ENCODE results near the gene LRRC14B.

Gene LRRC14B

DNA sequence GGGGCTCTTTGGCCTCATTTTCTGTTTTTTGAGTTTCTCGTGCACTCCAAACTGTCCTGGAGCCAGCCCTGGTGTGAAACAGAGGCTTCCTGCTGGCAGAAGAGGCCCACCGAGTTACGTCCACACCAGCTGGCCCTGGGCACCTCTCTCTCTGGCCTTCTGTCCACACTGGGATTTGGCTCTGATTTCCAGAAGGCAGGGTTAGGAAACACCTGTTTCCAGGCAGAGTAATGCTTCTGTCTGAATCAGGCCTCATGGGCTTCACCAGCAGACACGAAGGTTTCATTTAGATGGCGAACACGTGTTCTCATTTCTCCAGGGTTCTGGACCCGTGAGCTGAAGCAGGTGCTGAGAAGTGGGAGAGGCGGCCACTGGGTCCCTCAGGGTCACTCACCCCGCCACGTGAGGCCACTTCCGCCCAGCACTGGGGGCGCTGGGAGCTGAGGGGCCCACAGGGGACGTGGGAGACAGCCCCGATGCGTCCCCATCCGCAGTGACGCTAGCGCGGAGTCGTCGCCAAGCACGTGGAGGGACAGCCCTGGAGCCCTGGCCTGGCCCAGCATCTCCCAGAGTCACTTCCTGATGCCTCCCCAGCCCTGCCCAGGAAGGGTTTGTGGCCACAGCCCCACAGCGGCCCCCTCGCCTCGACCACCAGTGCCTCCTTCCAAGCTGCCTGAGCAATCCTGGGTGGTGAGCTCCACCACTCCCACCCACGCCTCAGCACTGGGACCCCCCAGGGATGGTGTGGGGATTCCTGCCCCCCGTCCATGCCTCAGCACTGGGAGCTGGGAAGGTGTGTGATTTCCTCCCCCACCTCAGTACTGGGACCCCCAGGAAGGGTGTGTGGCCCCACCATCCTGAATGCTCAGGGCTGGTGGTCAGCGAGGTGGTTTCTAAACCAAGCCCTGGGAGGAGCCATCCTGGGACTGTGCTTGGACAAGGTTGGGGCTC is 4.9 kb upstream of the LRRC14B start:
- ChIA-PET CTCF (interaction anchor here (0.6 kb wide), 2 partner anchors 14 to 160 kb away, joined by 3 to 5 read pairs; no protein-coding TSS in a partner anchor), POLR2A (no interaction called here)
- H3K27ac ChIP-seq (ENCODE audit: extremely low read depth, low read depth, low read length), result no peak overlapping the region

GRCh38 chr5:187042-187431 is 4.3 kb upstream of the LRRC14B start:
- TF ChIP-seq, protein P1, sequence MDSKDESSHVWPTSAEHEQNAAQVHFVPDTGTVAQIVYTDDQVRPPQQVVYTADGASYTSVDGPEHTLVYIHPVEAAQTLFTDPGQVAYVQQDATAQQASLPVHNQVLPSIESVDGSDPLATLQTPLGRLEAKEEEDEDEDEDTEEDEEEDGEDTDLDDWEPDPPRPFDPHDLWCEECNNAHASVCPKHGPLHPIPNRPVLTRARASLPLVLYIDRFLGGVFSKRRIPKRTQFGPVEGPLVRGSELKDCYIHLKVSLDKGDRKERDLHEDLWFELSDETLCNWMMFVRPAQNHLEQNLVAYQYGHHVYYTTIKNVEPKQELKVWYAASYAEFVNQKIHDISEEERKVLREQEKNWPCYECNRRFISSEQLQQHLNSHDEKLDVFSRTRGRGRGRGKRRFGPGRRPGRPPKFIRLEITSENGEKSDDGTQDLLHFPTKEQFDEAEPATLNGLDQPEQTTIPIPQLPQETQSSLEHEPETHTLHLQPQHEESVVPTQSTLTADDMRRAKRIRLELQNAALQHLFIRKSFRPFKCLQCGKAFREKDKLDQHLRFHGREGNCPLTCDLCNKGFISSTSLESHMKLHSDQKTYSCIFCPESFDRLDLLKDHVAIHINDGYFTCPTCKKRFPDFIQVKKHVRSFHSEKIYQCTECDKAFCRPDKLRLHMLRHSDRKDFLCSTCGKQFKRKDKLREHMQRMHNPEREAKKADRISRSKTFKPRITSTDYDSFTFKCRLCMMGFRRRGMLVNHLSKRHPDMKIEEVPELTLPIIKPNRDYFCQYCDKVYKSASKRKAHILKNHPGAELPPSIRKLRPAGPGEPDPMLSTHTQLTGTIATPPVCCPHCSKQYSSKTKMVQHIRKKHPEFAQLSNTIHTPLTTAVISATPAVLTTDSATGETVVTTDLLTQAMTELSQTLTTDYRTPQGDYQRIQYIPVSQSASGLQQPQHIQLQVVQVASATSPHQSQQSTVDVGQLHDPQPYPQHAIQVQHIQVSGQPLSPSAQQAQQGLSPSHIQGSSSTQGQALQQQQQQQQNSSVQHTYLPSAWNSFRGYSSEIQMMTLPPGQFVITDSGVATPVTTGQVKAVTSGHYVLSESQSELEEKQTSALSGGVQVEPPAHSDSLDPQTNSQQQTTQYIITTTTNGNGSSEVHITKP (tag by site-specific recombination; IDR thresholded peaks at IDR 0.05), result no peak
- no peak for TF ChIP-seq ZNF677 (tag by site-specific recombination; IDR thresholded peaks at IDR 0.05)
- TF ChIP-seq ZNF221 (tag by site-specific recombination; IDR thresholded peaks at IDR 0.05; ENCODE audit: borderline replicate concordance), result no peak
- TF ChIP-seq, protein P2, sequence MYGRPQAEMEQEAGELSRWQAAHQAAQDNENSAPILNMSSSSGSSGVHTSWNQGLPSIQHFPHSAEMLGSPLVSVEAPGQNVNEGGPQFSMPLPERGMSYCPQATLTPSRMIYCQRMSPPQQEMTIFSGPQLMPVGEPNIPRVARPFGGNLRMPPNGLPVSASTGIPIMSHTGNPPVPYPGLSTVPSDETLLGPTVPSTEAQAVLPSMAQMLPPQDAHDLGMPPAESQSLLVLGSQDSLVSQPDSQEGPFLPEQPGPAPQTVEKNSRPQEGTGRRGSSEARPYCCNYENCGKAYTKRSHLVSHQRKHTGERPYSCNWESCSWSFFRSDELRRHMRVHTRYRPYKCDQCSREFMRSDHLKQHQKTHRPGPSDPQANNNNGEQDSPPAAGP (tag by site-specific recombination; IDR thresholded peaks at IDR 0.05), result no peak
- TF ChIP-seq ZFP41 (tag by site-specific recombination; IDR thresholded peaks at IDR 0.05; ENCODE audit: borderline replicate concordance), result no peak
- TF ChIP-seq, protein P3, sequence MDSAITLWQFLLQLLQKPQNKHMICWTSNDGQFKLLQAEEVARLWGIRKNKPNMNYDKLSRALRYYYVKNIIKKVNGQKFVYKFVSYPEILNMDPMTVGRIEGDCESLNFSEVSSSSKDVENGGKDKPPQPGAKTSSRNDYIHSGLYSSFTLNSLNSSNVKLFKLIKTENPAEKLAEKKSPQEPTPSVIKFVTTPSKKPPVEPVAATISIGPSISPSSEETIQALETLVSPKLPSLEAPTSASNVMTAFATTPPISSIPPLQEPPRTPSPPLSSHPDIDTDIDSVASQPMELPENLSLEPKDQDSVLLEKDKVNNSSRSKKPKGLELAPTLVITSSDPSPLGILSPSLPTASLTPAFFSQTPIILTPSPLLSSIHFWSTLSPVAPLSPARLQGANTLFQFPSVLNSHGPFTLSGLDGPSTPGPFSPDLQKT (IDR thresholded peaks at IDR 0.05; ENCODE audit: borderline replicate concordance, low read depth, low read length), result no peak
- no peak for TF ChIP-seq MYNN (tag by site-specific recombination; IDR thresholded peaks at IDR 0.05; ENCODE audit: borderline replicate concordance)
- TF ChIP-seq ZNF544 (tag by site-specific recombination; IDR thresholded peaks at IDR 0.05), result no peak
- no peak for TF ChIP-seq ZNF335 (tag by site-specific recombination; conservative IDR thresholded peaks at IDR 0.05)
- Histone ChIP-seq H3K27ac (ENCODE audit: extremely low read depth, low read depth, low read length) (no peak overlapping the region), H3K4me1 (ENCODE audit: control insufficient read depth, insufficient read depth, low read length) (peaks cover 4% of the 10 kb centered on the region), H3K9me3 (ENCODE audit: control insufficient read depth, insufficient read depth, low read depth, low read length) (no peaks in the 10 kb centered on the region), H3K4me3 (ENCODE audit: low read depth, low read length) (no peak overlapping the region), H3K36me3 (ENCODE audit: control insufficient read depth in 2 of 2, insufficient read depth in 1 of 2, low read length in 2 of 2) (no peaks in the 10 kb centered on the region)
- ChIA-PET POLR2A (interaction anchor here (0.5 kb wide), 1 partner anchor 322 kb away, joined by 4 read pairs; no protein-coding TSS in a partner anchor), CTCF (interaction anchor here (0.6 kb wide), 2 partner anchors 13 to 231 kb away, joined by 3 read pairs; no protein-coding TSS in a partner anchor)

More for the DNA sequence above, 4.9 kb upstream of the LRRC14B start:
- no peaks in the 10 kb centered on the region for H3K36me3 ChIP-seq (ENCODE audit: control insufficient read depth in 2 of 2, insufficient read depth in 1 of 2, low read length in 2 of 2)
- H3K4me1 ChIP-seq (ENCODE audit: control insufficient read depth, insufficient read depth, low read length), result peaks cover 4% of the 10 kb centered on the region
- no peak overlapping the region for H3K4me3 ChIP-seq (ENCODE audit: low read depth, low read length)
- no peaks in the 10 kb centered on the region for H3K9me3 ChIP-seq (ENCODE audit: control insufficient read depth, insufficient read depth, low read depth, low read length)
- no peak for TF ChIP-seq RBAK (tag by site-specific recombination; IDR thresholded peaks at IDR 0.05)
- no peak for TF ChIP-seq HOXD13 (CRISPR knock-in tag; IDR thresholded peaks at IDR 0.05; ENCODE audit: borderline replicate concordance)
- TF ChIP-seq, protein P4, sequence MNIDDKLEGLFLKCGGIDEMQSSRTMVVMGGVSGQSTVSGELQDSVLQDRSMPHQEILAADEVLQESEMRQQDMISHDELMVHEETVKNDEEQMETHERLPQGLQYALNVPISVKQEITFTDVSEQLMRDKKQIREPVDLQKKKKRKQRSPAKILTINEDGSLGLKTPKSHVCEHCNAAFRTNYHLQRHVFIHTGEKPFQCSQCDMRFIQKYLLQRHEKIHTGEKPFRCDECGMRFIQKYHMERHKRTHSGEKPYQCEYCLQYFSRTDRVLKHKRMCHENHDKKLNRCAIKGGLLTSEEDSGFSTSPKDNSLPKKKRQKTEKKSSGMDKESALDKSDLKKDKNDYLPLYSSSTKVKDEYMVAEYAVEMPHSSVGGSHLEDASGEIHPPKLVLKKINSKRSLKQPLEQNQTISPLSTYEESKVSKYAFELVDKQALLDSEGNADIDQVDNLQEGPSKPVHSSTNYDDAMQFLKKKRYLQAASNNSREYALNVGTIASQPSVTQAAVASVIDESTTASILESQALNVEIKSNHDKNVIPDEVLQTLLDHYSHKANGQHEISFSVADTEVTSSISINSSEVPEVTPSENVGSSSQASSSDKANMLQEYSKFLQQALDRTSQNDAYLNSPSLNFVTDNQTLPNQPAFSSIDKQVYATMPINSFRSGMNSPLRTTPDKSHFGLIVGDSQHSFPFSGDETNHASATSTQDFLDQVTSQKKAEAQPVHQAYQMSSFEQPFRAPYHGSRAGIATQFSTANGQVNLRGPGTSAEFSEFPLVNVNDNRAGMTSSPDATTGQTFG (tag by site-specific recombination; IDR thresholded peaks at IDR 0.05; ENCODE audit: borderline replicate concordance), result no peak
- peak; percentile 46 for TF ChIP-seq GLIS1 (tag by site-specific recombination; IDR thresholded peaks at IDR 0.05)
- TF ChIP-seq GLIS2 (tag by site-specific recombination; IDR thresholded peaks at IDR 0.05), result peak; percentile 58; the same call in 1 of the 2 replicates
